ENCODE measurements around the gene PSAP. TPM values are rescaled to one million over a fixed set of nuclear protein-coding genes. Genes with fewer than 3 reads are reported as not detected.

The PSAP gene
- total and polyA plus RNA-seq, 2 experiments from 2014 or later: 686 to 987 TPM

- H3K9me2 ChIP-seq (replicated peaks; ENCODE audit: insufficient read depth): no peaks in the 10 kb centered on the region
- peaks cover 98% of the 10 kb centered on the region for H3K79me2 ChIP-seq
- H3K27me3 ChIP-seq: no peaks in the 10 kb centered on the region
- TF ChIP-seq CTCF (IDR thresholded peaks at IDR 0.05; ENCODE audit: poor library complexity): no peak
- TF ChIP-seq EZH2 (IDR thresholded peaks at IDR 0.05; ENCODE audit: borderline replicate concordance): no peak
- no peak for TF ChIP-seq EZH2phosphoT487 (IDR thresholded peaks at IDR 0.05; ENCODE audit: low read depth, severe bottlenecking, unreplicated experiment)
- DNase-seq (ENCODE audit: low spot score): peak; percentile 46
- H3K9me3 ChIP-seq (ENCODE audit: low read depth): no peaks in the 10 kb centered on the region
- H3K4me1 ChIP-seq (ENCODE audit: insufficient read depth): peaks cover 45% of the 10 kb centered on the region
- no peak overlapping the region for H2AFZ ChIP-seq
- H3K36me3 ChIP-seq (replicated peaks; ENCODE audit: insufficient read depth, low read depth): no peaks in the 10 kb centered on the region
- 71% methylated on average over 11 of the region's 11 CpGs for WGBS (ENCODE audit: low lambda C conversion rate, missing lambda C conversion rate)
- peaks cover 95% of the 10 kb centered on the region for H4K20me1 ChIP-seq (ENCODE audit: insufficient read depth, poor library complexity, severe bottlenecking)
- no peak overlapping the region for H3K4me3 ChIP-seq
- H3K4me2 ChIP-seq: no peak overlapping the region
- H3K27ac ChIP-seq: peak overlapping the region; percentile 66
Observed at GRCh38 chr10:71835671-71836595, 15.1 kb downstream of the PSAP start.

GRCh38 chr10:71834343-71834674, 16.7 kb downstream of the PSAP start:
- Histone ChIP-seq H3K4me1 (ENCODE audit: insufficient read depth) (peaks cover 32% of the 10 kb centered on the region), H3K27ac (no peak overlapping the region), H3K9me3 (ENCODE audit: low read depth) (no peaks in the 10 kb centered on the region), H3K27me3 (no peaks in the 10 kb centered on the region), H2AFZ (no peak overlapping the region), H3K4me3 (no peak overlapping the region), H3K79me2 (peaks cover 93% of the 10 kb centered on the region), H3K4me2 (no peak overlapping the region), H3K9me2 (replicated peaks; ENCODE audit: insufficient read depth) (no peaks in the 10 kb centered on the region), H4K20me1 (ENCODE audit: insufficient read depth, poor library complexity, severe bottlenecking) (peaks cover 87% of the 10 kb centered on the region), H3K36me3 (replicated peaks; ENCODE audit: insufficient read depth, low read depth) (no peaks in the 10 kb centered on the region)
- TF ChIP-seq EZH2 (IDR thresholded peaks at IDR 0.05; ENCODE audit: borderline replicate concordance) (no peak), EZH2phosphoT487 (IDR thresholded peaks at IDR 0.05; ENCODE audit: low read depth, severe bottlenecking, unreplicated experiment) (no peak), CTCF (IDR thresholded peaks at IDR 0.05; ENCODE audit: poor library complexity) (no peak)
- 97% methylated on average over 14 of the region's 14 CpGs for WGBS (ENCODE audit: low lambda C conversion rate, missing lambda C conversion rate)
- DNase-seq (ENCODE audit: low spot score): no peak

- Histone ChIP-seq H4K20me1 (ENCODE audit: insufficient read depth, poor library complexity, severe bottlenecking) (peaks cover 81% of the 10 kb centered on the region), H3K4me2 (no peak overlapping the region), H3K36me3 (replicated peaks; ENCODE audit: insufficient read depth, low read depth) (no peaks in the 10 kb centered on the region)
Observed at GRCh38 chr10:71833451-71834342, 17.4 kb downstream of the PSAP start.

More at GRCh38 chr10:71833451-71834342, 17.4 kb downstream of the PSAP start:
- 95% methylated on average over 8 of the region's 8 CpGs for WGBS (ENCODE audit: low lambda C conversion rate, missing lambda C conversion rate)
- H3K4me3 ChIP-seq: no peak overlapping the region
- H3K4me1 ChIP-seq (ENCODE audit: insufficient read depth): peaks cover 28% of the 10 kb centered on the region
- H3K9me3 ChIP-seq (ENCODE audit: low read depth): no peaks in the 10 kb centered on the region
- no peak overlapping the region for H3K27ac ChIP-seq
- no peak overlapping the region for H2AFZ ChIP-seq
- DNase-seq (ENCODE audit: low spot score): no peak
- H3K79me2 ChIP-seq: peaks cover 87% of the 10 kb centered on the region
- H3K9me2 ChIP-seq (replicated peaks; ENCODE audit: insufficient read depth): no peaks in the 10 kb centered on the region
- H3K27me3 ChIP-seq: no peaks in the 10 kb centered on the region
- no peak for TF ChIP-seq EZH2 (IDR thresholded peaks at IDR 0.05; ENCODE audit: borderline replicate concordance)
- TF ChIP-seq CTCF (IDR thresholded peaks at IDR 0.05; ENCODE audit: poor library complexity): no peak

All from hepatocyte (in vitro differentiated cells).